ENCODE measurements around the gene LRP1B. TPM values are rescaled to one million over a fixed set of nuclear protein-coding genes. Genes with fewer than 3 reads are reported as not detected.

LRP1B gene
- total RNA-seq, 2 donors from 2014 or later: 0.79 to 1.8 TPM

- H3K27ac Mint-ChIP-seq: no peak overlapping the region
- no peak overlapping the region for H3K27ac ChIP-seq (ENCODE audit: low read depth, low read length)
- H3K27me3 Mint-ChIP-seq (ENCODE audit: insufficient read depth): peaks cover 2% of the 10 kb centered on the region
- H3K4me3 ChIP-seq (ENCODE audit: low read length): no peak overlapping the region
- H3K36me3 ChIP-seq (ENCODE audit: control insufficient read depth, insufficient read depth, low read length): no peaks in the 10 kb centered on the region
- H3K9me3 ChIP-seq (ENCODE audit: control insufficient read depth, low read length): no peaks in the 10 kb centered on the region
- peaks cover 3% of the 10 kb centered on the region for H3K4me1 Mint-ChIP-seq
- no peaks in the 10 kb centered on the region for H3K27me3 ChIP-seq (ENCODE audit: control insufficient read depth, insufficient read depth, low read length, poor library complexity, severe bottlenecking)
- DNase-seq: no peak
- no peaks in the 10 kb centered on the region for H3K9me3 Mint-ChIP-seq
- no peak overlapping the region for H3K4me3 Mint-ChIP-seq
- no peaks in the 10 kb centered on the region for H3K36me3 Mint-ChIP-seq (ENCODE audit: low read depth)
- no peak overlapping the region for H3K9ac ChIP-seq (ENCODE audit: extremely low read depth, low read length, poor library complexity, severe bottlenecking)
- H3K4me1 ChIP-seq (ENCODE audit: control insufficient read depth, insufficient read depth, low read length): no peaks in the 10 kb centered on the region
- WGBS, 2 experiments (ENCODE audit: insufficient coverage in 1 of 2, insufficient read length in 1 of 2): 70 to 91% methylated on average over 4 to 6 of the region's 6 CpGs
- no peak for TF ChIP-seq CTCF (conservative IDR thresholded peaks at IDR 0.05)
These were observed 1081.9 kb downstream of the LRP1B start for GRCh38 chr2:141048951-141049350.

GRCh38 chr2:141041281-141041680, 1089.5 kb downstream of the LRP1B start:
- H3K36me3 ChIP-seq (ENCODE audit: control insufficient read depth, insufficient read depth, low read length): no peaks in the 10 kb centered on the region
- no peak overlapping the region for H3K9ac ChIP-seq (ENCODE audit: extremely low read depth, low read length, poor library complexity, severe bottlenecking)
- Mint-ChIP-seq H3K27me3 (ENCODE audit: insufficient read depth) (no peaks in the 10 kb centered on the region), H3K4me1 (no peaks in the 10 kb centered on the region), H3K36me3 (ENCODE audit: low read depth) (no peaks in the 10 kb centered on the region), H3K27ac (no peak overlapping the region), H3K9me3 (no peaks in the 10 kb centered on the region), H3K4me3 (no peak overlapping the region)
- 88 to 96% methylated on average over 1 of the region's 1 CpG for WGBS, 2 experiments (ENCODE audit: insufficient coverage in 1 of 2, insufficient read length in 1 of 2)
- no peaks in the 10 kb centered on the region for H3K4me1 ChIP-seq (ENCODE audit: control insufficient read depth, insufficient read depth, low read length)
- no peak overlapping the region for H3K4me3 ChIP-seq (ENCODE audit: low read length)
- no peak for TF ChIP-seq CTCF (conservative IDR thresholded peaks at IDR 0.05)
- no peak for DNase-seq
- H3K27ac ChIP-seq (ENCODE audit: low read depth, low read length): no peak overlapping the region
- H3K27me3 ChIP-seq (ENCODE audit: control insufficient read depth, insufficient read depth, low read length, poor library complexity, severe bottlenecking): no peaks in the 10 kb centered on the region
- no peaks in the 10 kb centered on the region for H3K9me3 ChIP-seq (ENCODE audit: control insufficient read depth, low read length)

GRCh38 chr2:141038341-141038740, 1092.5 kb downstream of the LRP1B start:
- Histone ChIP-seq H3K4me1 (ENCODE audit: control insufficient read depth, insufficient read depth, low read length) (no peaks in the 10 kb centered on the region), H3K4me3 (ENCODE audit: low read length) (no peak overlapping the region), H3K27me3 (ENCODE audit: control insufficient read depth, insufficient read depth, low read length, poor library complexity, severe bottlenecking) (no peaks in the 10 kb centered on the region), H3K9ac (ENCODE audit: extremely low read depth, low read length, poor library complexity, severe bottlenecking) (no peak overlapping the region), H3K27ac (ENCODE audit: low read depth, low read length) (no peak overlapping the region), H3K9me3 (ENCODE audit: control insufficient read depth, low read length) (no peaks in the 10 kb centered on the region), H3K36me3 (ENCODE audit: control insufficient read depth, insufficient read depth, low read length) (no peaks in the 10 kb centered on the region)
- 87% methylated on average over 2 of the region's 2 CpGs; no CpG with 5 or more reads in 1 of the 2 experiments for WGBS, 2 experiments (ENCODE audit: insufficient coverage in 1 of 2, insufficient read length in 1 of 2)
- no peak for DNase-seq
- Mint-ChIP-seq H3K27me3 (ENCODE audit: insufficient read depth) (no peaks in the 10 kb centered on the region), H3K27ac (no peak overlapping the region), H3K9me3 (no peaks in the 10 kb centered on the region), H3K4me1 (peaks cover 2% of the 10 kb centered on the region), H3K4me3 (no peak overlapping the region), H3K36me3 (ENCODE audit: low read depth) (no peaks in the 10 kb centered on the region)
- TF ChIP-seq CTCF (conservative IDR thresholded peaks at IDR 0.05): no peak
